Right lobe of liver (tissue), 6 donors: ENCODE data around the gene ELP5. TPM values are rescaled to one million over a fixed set of nuclear protein-coding genes. Genes with fewer than 3 reads are reported as not detected.

ENCODE experiments used
- ATAC-seq, 4 donors: fragments of 200-7000 bp; cut with Tn5 transposase; one replicate each; pipeline ENCODE4 v1.9.1; 2020; ENCODE audit warnings: mild to moderate bottlenecking in 4 of 4, moderate library complexity in 4 of 4
- DNase-seq, 3 donors: peaks; one replicate each; pipeline ENCODE4 v3.0.0-alpha.2; 2020
- H3K27ac ChIP-seq, 3 donors: fragments of 200-600 bp; one replicate each; pipeline ENCODE4 v1.8.0; 2022
- H3K27me3 ChIP-seq, 2 donors: fragments of 200-600 bp; one replicate each; pipeline ENCODE4 v1.8.0; 2022
- H3K36me3 ChIP-seq, 4 donors: fragments of 200-600 bp; sonication (generic) in 1 of 4; one replicate each; pipeline versions ENCODE4 v1.5.1 to v1.8.0; 2017 to 2022; ENCODE audit warnings: control low read depth in 1 of 4
- H3K4me1 ChIP-seq, 4 donors: fragments of 200-600 bp; sonication (generic) in 1 of 4; one replicate each; pipeline versions ENCODE4 v1.5.1 to v1.8.0; 2017 to 2022; ENCODE audit warnings: control low read depth in 1 of 4
- H3K4me3 ChIP-seq, 3 donors: fragments of 200-600 bp; one replicate each; pipeline ENCODE4 v1.8.0; 2022
- H3K9me3 ChIP-seq, 4 donors: fragments of 200-600 bp; sonication (generic) in 1 of 4; one replicate each; pipeline versions ENCODE4 v1.5.1 to v1.8.0; 2017 to 2022; ENCODE audit warnings: control low read depth in 1 of 4
- POLR2A ChIP-seq: fragments of 450-650 bp; IDR thresholded peaks from one replicate; pipeline ENCODE4 v1.6.1; 2017; ENCODE audit warnings: antibody characterized with exemption, mild to moderate bottlenecking
- WGBS: methylation state at CpG from one replicate; pipeline ENCODE4 v1.1.6; 2018; ENCODE audit warnings: low coverage, low lambda C conversion rate; ENCODE audit not compliant: insufficient coverage; ENCODE audit errors: missing lambda C conversion rate; 5-methylcytosine and 5-hydroxymethylcytosine counted together
- intact Hi-C, 2 donors: fragments of 100-400 bp; cut with DNase I; formaldehyde crosslinking; loops; one replicate each; pipeline versions ENCODE4 v1.11.2 to v1.14.1; 2022
- total RNA-seq, 6 experiments: library from RNA; depleted of rRNA in 2 of 6; stranded (reverse); fragments of >200 nt in 2 of 6; fragmentation: NEBNext Ultra II Directional in 3 of 6; extraction: Animal tissue kit (Norgen Biotek cat#: 25700) in 3 of 6; gene quantifications; one replicate each; pipeline versions ENCODE4 v1.1.0 to v1.2.4, GENCODE V29; 2016 to 2023
- TF ChIP-seq, protein P1 (sequence below), 4 donors: fragments of 200-600 bp in 3 of 4; fragments of 450-650 bp in 1 of 4; IDR thresholded peaks; one replicate each; pipeline versions ENCODE4 v1.5.1 to v1.8.0; 2016 to 2022; ENCODE audit warnings: antibody characterized with exemption in 4 of 4, mild to moderate bottlenecking in 2 of 4
- donor health status: DM: no; HTN: yes; CAD: no.
- donor health status: DM: no; HTN: no; CAD: no.
- donor health status: DM: no; HTN: no; CAD: no.
- donor health status: DM: no; HTN: yes; CAD: no.
- donor health status: DM: no; HTN: yes; CAD: no.

ELP5 gene
- total RNA-seq, 6 experiments from 2014 or later, result 14.2 to 29.6 (median 22.9) TPM

DNA sequence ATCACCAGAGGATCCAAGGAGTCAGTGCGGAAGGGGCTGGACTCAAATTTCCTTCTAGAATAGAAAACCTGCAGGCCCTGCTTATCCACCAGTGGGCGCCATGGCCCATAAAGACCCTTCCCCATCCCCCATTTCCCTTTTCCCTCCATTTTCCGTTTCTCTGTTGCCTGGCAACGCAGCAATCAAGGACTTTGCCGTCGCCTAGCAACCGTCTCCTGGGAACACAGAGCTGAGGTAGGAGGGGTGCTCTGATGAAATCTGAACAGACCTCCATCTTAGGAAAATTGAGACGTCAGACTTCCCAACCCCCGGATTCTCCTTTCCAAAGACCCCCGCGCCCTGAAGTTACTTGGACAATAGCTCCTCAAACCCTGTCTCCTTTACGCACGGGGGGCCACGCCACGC, 38.1 kb upstream of the ELP5 start:
- Histone ChIP-seq H3K4me3 (peak overlapping the region; percentile 37 to 49 (median 38)), H3K36me3 (no peaks in the 10 kb centered on the region), H3K27me3 (no peaks in the 10 kb centered on the region), H3K27ac (no peak overlapping the region), H3K9me3 (no peaks in the 10 kb centered on the region), H3K4me1 (peaks cover 0 to 9% (median 1%) of the 10 kb centered on the region in 4 donors)
- peak; percentile 1 to 29 (median 9) for ATAC-seq
- TF ChIP-seq, protein P1, sequence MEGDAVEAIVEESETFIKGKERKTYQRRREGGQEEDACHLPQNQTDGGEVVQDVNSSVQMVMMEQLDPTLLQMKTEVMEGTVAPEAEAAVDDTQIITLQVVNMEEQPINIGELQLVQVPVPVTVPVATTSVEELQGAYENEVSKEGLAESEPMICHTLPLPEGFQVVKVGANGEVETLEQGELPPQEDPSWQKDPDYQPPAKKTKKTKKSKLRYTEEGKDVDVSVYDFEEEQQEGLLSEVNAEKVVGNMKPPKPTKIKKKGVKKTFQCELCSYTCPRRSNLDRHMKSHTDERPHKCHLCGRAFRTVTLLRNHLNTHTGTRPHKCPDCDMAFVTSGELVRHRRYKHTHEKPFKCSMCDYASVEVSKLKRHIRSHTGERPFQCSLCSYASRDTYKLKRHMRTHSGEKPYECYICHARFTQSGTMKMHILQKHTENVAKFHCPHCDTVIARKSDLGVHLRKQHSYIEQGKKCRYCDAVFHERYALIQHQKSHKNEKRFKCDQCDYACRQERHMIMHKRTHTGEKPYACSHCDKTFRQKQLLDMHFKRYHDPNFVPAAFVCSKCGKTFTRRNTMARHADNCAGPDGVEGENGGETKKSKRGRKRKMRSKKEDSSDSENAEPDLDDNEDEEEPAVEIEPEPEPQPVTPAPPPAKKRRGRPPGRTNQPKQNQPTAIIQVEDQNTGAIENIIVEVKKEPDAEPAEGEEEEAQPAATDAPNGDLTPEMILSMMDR (IDR thresholded peaks at IDR 0.05), result peak in 3 of 4 donors; percentile 21 to 32 (median 30)
- TF ChIP-seq POLR2A, result no peak
- intact Hi-C loops, result no loop called here
- DNase-seq, result peak in 2 of 3 donors; percentile 77 to 81
- 4% methylated on average over 15 of the region's 15 CpGs for WGBS

DNA sequence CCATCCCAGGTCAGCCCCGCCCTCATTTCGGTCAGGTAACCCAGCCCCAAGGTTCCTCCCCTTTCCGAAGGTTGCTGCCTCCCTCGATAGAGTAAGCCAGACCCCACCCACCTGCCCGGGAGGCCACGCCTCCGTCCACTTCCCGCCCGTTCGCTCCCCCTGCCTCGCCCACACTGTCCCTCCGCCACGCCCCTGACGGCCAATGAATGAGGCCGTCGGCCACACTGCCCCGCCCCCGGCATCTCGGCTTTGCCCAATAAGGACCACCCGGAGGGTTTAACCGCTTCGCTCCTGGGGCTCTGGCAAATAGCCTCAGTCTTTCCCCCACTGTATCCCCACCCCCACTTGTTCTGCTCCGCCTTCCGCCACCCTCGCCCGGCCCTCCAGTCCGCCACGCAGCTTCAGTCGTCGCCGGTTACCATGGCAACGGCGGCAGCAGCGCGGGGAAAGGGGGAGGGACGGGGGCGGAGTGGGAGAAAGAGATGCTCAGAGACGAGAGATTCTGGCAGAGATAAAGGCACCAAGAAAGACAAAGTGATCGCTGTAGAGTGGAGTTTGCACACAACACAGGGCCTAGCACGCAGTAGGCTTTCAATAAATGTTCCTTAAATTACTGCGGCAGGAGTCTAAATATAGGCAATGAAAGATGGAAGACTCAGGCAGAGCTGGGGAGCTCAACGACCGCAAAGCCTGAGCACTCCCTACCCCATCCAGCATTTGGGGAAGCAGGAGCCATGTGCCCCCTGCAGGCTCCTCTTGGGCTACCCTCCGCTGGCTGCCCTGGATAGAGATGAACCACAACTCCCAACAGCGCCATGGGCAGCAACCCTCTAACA, 37.5 kb upstream of the ELP5 start:
- no peaks in the 10 kb centered on the region for H3K9me3 ChIP-seq
- H3K4me1 ChIP-seq, result peaks cover 0 to 15% (median 5%) of the 10 kb centered on the region in 4 donors
- peak; percentile 98 to 99 (median 98) for DNase-seq
- WGBS, result 1% methylated on average over 31 of the region's 45 CpGs
- H3K27me3 ChIP-seq, result no peaks in the 10 kb centered on the region
- peak; percentile 88 to 93 (median 90) for ATAC-seq
- no peaks in the 10 kb centered on the region for H3K36me3 ChIP-seq
- H3K4me3 ChIP-seq, result peak overlapping the region; percentile 37 to 49 (median 38)
- peak overlapping the region in 2 of 3 donors; percentile 29 to 34 for H3K27ac ChIP-seq
- intact Hi-C loops, result no loop called here
- TF ChIP-seq, protein P1 (IDR thresholded peaks at IDR 0.05), result peak; percentile 51 to 67 (median 64)
- no peak for TF ChIP-seq POLR2A

DNA sequence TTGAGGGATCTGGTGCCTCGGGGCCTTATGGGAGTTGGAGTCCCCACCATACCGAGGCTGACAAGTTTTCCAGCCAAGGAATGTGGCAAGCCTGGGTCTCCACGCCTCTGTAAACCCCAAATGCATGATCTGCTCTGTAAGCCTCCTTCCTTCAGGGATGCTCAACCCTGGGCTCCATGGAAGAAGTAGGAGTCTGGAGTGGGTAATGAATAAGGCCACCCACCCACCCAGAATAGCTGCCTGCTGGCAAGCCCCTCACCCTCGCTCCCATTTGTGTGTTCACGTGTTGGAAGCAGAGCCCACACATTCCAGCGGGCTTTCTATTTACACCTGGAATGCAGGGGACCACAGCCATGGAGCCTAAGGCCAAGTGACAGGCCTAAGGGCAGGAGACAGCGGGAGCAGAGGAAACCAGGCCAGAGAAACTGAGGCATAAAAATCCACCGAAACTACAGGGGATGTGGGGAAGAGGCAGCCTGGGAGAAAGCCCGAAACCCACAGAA, 36.8 kb upstream of the ELP5 start:
- intact Hi-C loops, result no loop called here
- no peaks in the 10 kb centered on the region for H3K9me3 ChIP-seq
- WGBS, result 18% methylated on average over 7 of the region's 9 CpGs
- H3K36me3 ChIP-seq, result no peaks in the 10 kb centered on the region
- peaks cover 0 to 16% (median 5%) of the 10 kb centered on the region in 4 donors for H3K4me1 ChIP-seq
- H3K27ac ChIP-seq, result no peak overlapping the region
- DNase-seq (no peak), ATAC-seq (no peak)
- TF ChIP-seq, protein P1 (IDR thresholded peaks at IDR 0.05), result no peak
- no peak for TF ChIP-seq POLR2A
- no peaks in the 10 kb centered on the region for H3K27me3 ChIP-seq
- peak overlapping the region in 1 of 3 donors; percentile 37 for H3K4me3 ChIP-seq

DNA sequence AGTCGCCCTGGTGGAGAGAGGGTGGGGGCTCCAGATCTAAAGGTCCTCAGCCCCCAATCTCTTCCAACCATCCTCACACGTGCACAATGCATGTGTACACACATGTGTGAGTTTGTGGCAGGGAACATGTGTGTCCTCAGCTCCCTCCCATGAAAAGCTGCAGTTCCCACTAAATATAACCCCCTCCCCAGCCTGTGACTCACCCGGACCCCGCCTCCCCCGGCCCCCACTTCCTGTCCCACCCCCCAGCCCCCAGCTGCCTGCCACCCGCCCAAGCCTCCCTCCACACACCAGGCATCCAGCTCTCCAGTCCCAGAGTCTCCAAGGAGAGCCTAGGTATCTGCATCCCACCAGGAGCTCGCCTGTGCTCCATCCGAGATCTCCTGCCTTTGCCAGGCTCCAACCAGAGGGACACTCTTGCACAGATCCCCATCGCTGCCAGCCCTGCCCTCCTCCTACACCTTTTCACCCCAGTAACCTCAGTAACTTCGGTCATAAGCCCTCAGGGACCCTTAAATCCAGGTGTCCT, 36.3 kb upstream of the ELP5 start:
- WGBS, result 33% methylated on average over 6 of the region's 10 CpGs
- no peaks in the 10 kb centered on the region for H3K9me3 ChIP-seq
- no peak overlapping the region for H3K27ac ChIP-seq
- no peaks in the 10 kb centered on the region for H3K36me3 ChIP-seq
- intact Hi-C loops, result no loop called here
- ATAC-seq, result no peak
- no peaks in the 10 kb centered on the region for H3K27me3 ChIP-seq
- H3K4me3 ChIP-seq, result no peak overlapping the region
- TF ChIP-seq, protein P1 (IDR thresholded peaks at IDR 0.05), result no peak
- no peak for TF ChIP-seq POLR2A
- peaks cover 0 to 18% (median 5%) of the 10 kb centered on the region in 4 donors for H3K4me1 ChIP-seq
- no peak for DNase-seq
